ENCODE results near the gene PLXNA4.

- no peak for TF ChIP-seq TAF1 (IDR thresholded peaks at IDR 0.05; ENCODE audit: borderline replicate concordance, low read depth, low read length)
- no peak for TF ChIP-seq POLR2A (IDR thresholded peaks at IDR 0.05; ENCODE audit: low read depth, low read length)
These were observed 361.8 kb downstream of the PLXNA4 start for GRCh38 chr7:132214452-132214851.

Measured in GM12892 (cell line).